ENCODE results near the gene MEPE.

DNA sequence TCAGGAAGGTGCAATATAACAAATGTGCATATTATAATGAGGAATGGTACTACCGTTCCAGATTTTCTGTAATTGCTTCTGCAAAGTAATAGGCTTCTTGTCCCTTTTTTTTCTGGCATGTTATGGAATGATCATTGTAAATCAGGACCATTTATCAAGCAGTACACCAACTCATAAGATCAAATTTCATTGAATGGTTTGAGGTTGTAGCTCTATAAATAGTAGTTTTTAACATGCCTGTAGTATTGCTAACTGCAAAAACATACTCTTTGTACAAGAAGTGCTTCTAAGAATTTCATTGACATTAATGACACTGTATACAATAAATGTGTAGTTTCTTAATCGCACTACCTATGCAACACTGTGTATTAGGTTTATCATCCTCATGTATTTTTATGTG lies 20.8 kb upstream of the MEPE start:
- no peak for TF ChIP-seq ZFX (IDR thresholded peaks at IDR 0.05)
- TF ChIP-seq EZH2 (IDR thresholded peaks at IDR 0.05) = no peak
- TF ChIP-seq, protein P1, sequence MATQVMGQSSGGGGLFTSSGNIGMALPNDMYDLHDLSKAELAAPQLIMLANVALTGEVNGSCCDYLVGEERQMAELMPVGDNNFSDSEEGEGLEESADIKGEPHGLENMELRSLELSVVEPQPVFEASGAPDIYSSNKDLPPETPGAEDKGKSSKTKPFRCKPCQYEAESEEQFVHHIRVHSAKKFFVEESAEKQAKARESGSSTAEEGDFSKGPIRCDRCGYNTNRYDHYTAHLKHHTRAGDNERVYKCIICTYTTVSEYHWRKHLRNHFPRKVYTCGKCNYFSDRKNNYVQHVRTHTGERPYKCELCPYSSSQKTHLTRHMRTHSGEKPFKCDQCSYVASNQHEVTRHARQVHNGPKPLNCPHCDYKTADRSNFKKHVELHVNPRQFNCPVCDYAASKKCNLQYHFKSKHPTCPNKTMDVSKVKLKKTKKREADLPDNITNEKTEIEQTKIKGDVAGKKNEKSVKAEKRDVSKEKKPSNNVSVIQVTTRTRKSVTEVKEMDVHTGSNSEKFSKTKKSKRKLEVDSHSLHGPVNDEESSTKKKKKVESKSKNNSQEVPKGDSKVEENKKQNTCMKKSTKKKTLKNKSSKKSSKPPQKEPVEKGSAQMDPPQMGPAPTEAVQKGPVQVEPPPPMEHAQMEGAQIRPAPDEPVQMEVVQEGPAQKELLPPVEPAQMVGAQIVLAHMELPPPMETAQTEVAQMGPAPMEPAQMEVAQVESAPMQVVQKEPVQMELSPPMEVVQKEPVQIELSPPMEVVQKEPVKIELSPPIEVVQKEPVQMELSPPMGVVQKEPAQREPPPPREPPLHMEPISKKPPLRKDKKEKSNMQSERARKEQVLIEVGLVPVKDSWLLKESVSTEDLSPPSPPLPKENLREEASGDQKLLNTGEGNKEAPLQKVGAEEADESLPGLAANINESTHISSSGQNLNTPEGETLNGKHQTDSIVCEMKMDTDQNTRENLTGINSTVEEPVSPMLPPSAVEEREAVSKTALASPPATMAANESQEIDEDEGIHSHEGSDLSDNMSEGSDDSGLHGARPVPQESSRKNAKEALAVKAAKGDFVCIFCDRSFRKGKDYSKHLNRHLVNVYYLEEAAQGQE (IDR thresholded peaks at IDR 0.05; ENCODE audit: low read depth) = no peak
- TF ChIP-seq, protein P2, sequence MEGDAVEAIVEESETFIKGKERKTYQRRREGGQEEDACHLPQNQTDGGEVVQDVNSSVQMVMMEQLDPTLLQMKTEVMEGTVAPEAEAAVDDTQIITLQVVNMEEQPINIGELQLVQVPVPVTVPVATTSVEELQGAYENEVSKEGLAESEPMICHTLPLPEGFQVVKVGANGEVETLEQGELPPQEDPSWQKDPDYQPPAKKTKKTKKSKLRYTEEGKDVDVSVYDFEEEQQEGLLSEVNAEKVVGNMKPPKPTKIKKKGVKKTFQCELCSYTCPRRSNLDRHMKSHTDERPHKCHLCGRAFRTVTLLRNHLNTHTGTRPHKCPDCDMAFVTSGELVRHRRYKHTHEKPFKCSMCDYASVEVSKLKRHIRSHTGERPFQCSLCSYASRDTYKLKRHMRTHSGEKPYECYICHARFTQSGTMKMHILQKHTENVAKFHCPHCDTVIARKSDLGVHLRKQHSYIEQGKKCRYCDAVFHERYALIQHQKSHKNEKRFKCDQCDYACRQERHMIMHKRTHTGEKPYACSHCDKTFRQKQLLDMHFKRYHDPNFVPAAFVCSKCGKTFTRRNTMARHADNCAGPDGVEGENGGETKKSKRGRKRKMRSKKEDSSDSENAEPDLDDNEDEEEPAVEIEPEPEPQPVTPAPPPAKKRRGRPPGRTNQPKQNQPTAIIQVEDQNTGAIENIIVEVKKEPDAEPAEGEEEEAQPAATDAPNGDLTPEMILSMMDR (IDR thresholded peaks at IDR 0.05 in 2 of 3, conservative IDR thresholded peaks at IDR 0.05 in 1 of 3; ENCODE audit: borderline replicate concordance in 1 of 3, insufficient read depth in 1 of 3, low read depth in 2 of 3, low read length in 2 of 3) = no peak
- TF ChIP-seq POLR2AphosphoS5 (IDR thresholded peaks at IDR 0.05; ENCODE audit: low read depth, low read length) = no peak
- TF ChIP-seq EZH2phosphoT487 (IDR thresholded peaks at IDR 0.05; ENCODE audit: borderline replicate concordance) = no peak
- no peak for TF ChIP-seq EGR1 (IDR thresholded peaks at IDR 0.05; ENCODE audit: low read depth)
